PC-9 (cell line): ENCODE data around the gene CDS1. TPM values are rescaled to one million over a fixed set of nuclear protein-coding genes. Genes with fewer than 3 reads are reported as not detected.

Source experiments
- BruUV-seq: library from RNA; stranded (reverse); fragments of 400-500 nt; replicated peaks from 2 replicates; lab custom pipeline; 2021; lab: Mats Ljungman, UMichigan
- CTCF ChIA-PET: fragments of 300-600 bp; sonication (Branson Sonifier 250); formaldehyde crosslinking; loops from one replicate; lab custom pipeline; 2022; ENCODE audit warnings: antibody characterized with exemption; lab: Charles Lee
- POLR2A ChIA-PET: fragments of 300-600 bp; sonication (Branson Sonifier 250); formaldehyde crosslinking; loops from one replicate; lab custom pipeline; 2022; ENCODE audit warnings: antibody characterized with exemption; ENCODE audit not compliant: unreplicated experiment; lab: Charles Lee
- DNase-seq, 2 experiments: peaks; one replicate each; pipeline versions ENCODE4 v3.0.0 to v3.0.0-alpha.2; 2015 to 2022; ENCODE audit warnings: mixed read lengths in 1 of 2
- H2AFZ ChIP-seq: fragments of 200-600 bp; sonication (generic); 2 replicates; pipeline ENCODE4 v1.8.1; 2017; ENCODE audit warnings: antibody characterized with exemption
- H3F3A ChIP-seq: fragments of 200-600 bp; sonication (generic); 2 replicates; pipeline ENCODE4 v1.8.1; 2017; ENCODE audit warnings: antibody characterized with exemption, mild to moderate bottlenecking, low read depth; ENCODE audit not compliant: insufficient read depth
- H3K27ac ChIP-seq: fragments of 200-600 bp; sonication (generic); 2 replicates; pipeline ENCODE4 v1.6.1; 2016; ENCODE audit warnings: mixed run types
- H3K27me3 ChIP-seq: fragments of 200-600 bp; sonication (generic); 2 replicates; pipeline ENCODE4 v1.6.1; 2016; ENCODE audit warnings: low read depth, mixed run types; ENCODE audit not compliant: insufficient read depth
- H3K36me3 ChIP-seq: fragments of 200-600 bp; sonication (generic); 2 replicates; pipeline ENCODE4 v1.6.1; 2016; ENCODE audit warnings: low read depth, mixed run types
- H3K4me1 ChIP-seq: fragments of 200-600 bp; sonication (generic); replicated peaks from 2 replicates; pipeline ENCODE4 v1.6.1; 2016; ENCODE audit warnings: mixed run types; ENCODE audit not compliant: insufficient read depth
- H3K4me2 ChIP-seq: fragments of 200-600 bp; sonication (generic); 2 replicates; pipeline ENCODE4 v1.6.1; 2017; ENCODE audit warnings: mixed run types
- H3K4me3 ChIP-seq: fragments of 200-600 bp; sonication (generic); 2 replicates; pipeline ENCODE4 v1.6.1; 2016; ENCODE audit warnings: mixed run types
- H3K79me2 ChIP-seq: fragments of 200-600 bp; sonication (generic); 2 replicates; pipeline ENCODE4 v1.6.1; 2017; ENCODE audit warnings: low read depth, mixed run types
- H3K9me2 ChIP-seq: fragments of 200-600 bp; sonication (generic); 2 replicates; pipeline ENCODE4 v1.8.1; 2017; ENCODE audit warnings: mild to moderate bottlenecking; ENCODE audit not compliant: insufficient read depth
- H3K9me3 ChIP-seq: fragments of 200-600 bp; sonication (generic); 2 replicates; pipeline ENCODE4 v1.8.1; 2016; ENCODE audit warnings: low read depth; ENCODE audit not compliant: insufficient read depth
- H4K20me1 ChIP-seq: fragments of 200-600 bp; sonication (generic); 2 replicates; pipeline ENCODE4 v1.8.1; 2017; ENCODE audit not compliant: insufficient read depth
- CTCF ChIP-seq: fragments of 200-600 bp; sonication (generic); conservative IDR thresholded peaks from 2 replicates; pipeline ENCODE4 v1.6.1; 2017; ENCODE audit warnings: mixed run types, antibody characterized with exemption, mild to moderate bottlenecking, moderate library complexity
- EZH2 ChIP-seq: fragments of 200-600 bp; sonication (generic); IDR thresholded peaks from 2 replicates; pipeline ENCODE4 v1.8.0; 2017; ENCODE audit warnings: antibody characterized with exemption, low read depth
- intact Hi-C: fragments of 100-400 bp; cut with micrococcal nuclease; formaldehyde crosslinking; loops from one replicate; pipeline ENCODE4 v1.10.0; 2022; ENCODE audit not compliant: unreplicated experiment
- total RNA-seq: library from RNA; stranded (reverse); gene quantifications from 2 replicates; pipeline ENCODE4 v1.2.3, GENCODE V29; 2021

The CDS1 gene
- total RNA-seq, 1 experiment from 2014 or later = 35.6 TPM

GRCh38 chr4:84597450-84597849 is 14.5 kb downstream of the CDS1 start:
- Histone ChIP-seq H2AFZ (no peak overlapping the region), H3K4me2 (peak overlapping the region; percentile 59), H3K4me1 (peaks cover 59% of the 10 kb centered on the region), H3K27me3 (no peaks in the 10 kb centered on the region), H3K9me2 (no peaks in the 10 kb centered on the region), H3K27ac (peak overlapping the region; percentile 97), H3K4me3 (0 out of 2 replicates have a peak overlapping the region, but pooled peaks have one; percentile 2), H3K36me3 (no peaks in the 10 kb centered on the region; the same call in 1 of the 2 replicates), H3F3A (peaks cover 21% of the 10 kb centered on the region), H3K9me3 (no peaks in the 10 kb centered on the region), H3K79me2 (peaks cover 93% of the 10 kb centered on the region), H4K20me1 (no peaks in the 10 kb centered on the region)
- no TSS peak for BruUV-seq
- DNase-seq = peak; percentile 61 to 75
- POLR2A ChIA-PET = interaction anchor here (0.6 kb wide), 1 partner anchor 102 kb away, joined by 3 read pairs; no protein-coding TSS in a partner anchor
- TF ChIP-seq CTCF (no peak), EZH2 (no peak)
- CTCF ChIA-PET = no interaction called here
- intact Hi-C loops = loop anchor here (1.0 to 5.0 kb wide), 2 partner anchors 15 to 65 kb away; no protein-coding TSS in a partner anchor

GRCh38 chr4:84606645-84607044 is 23.7 kb downstream of the CDS1 start:
- H4K20me1 ChIP-seq = no peaks in the 10 kb centered on the region
- no peak overlapping the region for H3K4me2 ChIP-seq
- intact Hi-C loops = no loop called here
- no TSS peak for BruUV-seq
- H3K27ac ChIP-seq = no peak overlapping the region
- 0 out of 2 replicates have a peak, but pooled peaks cover 6% of the 10 kb centered on the region for H3K36me3 ChIP-seq
- no peak overlapping the region for H3K4me3 ChIP-seq
- no peaks in the 10 kb centered on the region for H3F3A ChIP-seq
- TF ChIP-seq CTCF = no peak
- no peak for TF ChIP-seq EZH2
- no peaks in the 10 kb centered on the region for H3K4me1 ChIP-seq
- no peaks in the 10 kb centered on the region for H3K27me3 ChIP-seq
- POLR2A ChIA-PET = no interaction called here
- no peaks in the 10 kb centered on the region for H3K9me3 ChIP-seq
- no peaks in the 10 kb centered on the region for H3K9me2 ChIP-seq
- peaks cover 39% of the 10 kb centered on the region for H3K79me2 ChIP-seq
- CTCF ChIA-PET = no interaction called here
- no peak overlapping the region for H2AFZ ChIP-seq
- no peak for DNase-seq

- BruUV-seq = no TSS peak
- no peak for TF ChIP-seq CTCF
- Histone ChIP-seq H3K4me1 (no peaks in the 10 kb centered on the region), H3K4me3 (no peak overlapping the region), H2AFZ (no peak overlapping the region), H4K20me1 (no peaks in the 10 kb centered on the region), H3K4me2 (no peak overlapping the region), H3K27me3 (no peaks in the 10 kb centered on the region), H3K9me3 (no peaks in the 10 kb centered on the region), H3K9me2 (no peaks in the 10 kb centered on the region), H3K36me3 (no peaks in the 10 kb centered on the region), H3K27ac (no peak overlapping the region), H3F3A (no peaks in the 10 kb centered on the region), H3K79me2 (no peaks in the 10 kb centered on the region)
- ChIA-PET CTCF (no interaction called here), POLR2A (interaction anchor here (0.6 kb wide), 1 partner anchor 1043 kb away, joined by 5 read pairs; no protein-coding TSS in a partner anchor)
- intact Hi-C loops = no loop called here
- DNase-seq = no peak
Measured at GRCh38 chr4:84611531-84611930, 28.6 kb downstream of the CDS1 start.
